Measurements from ENCODE around the gene ZNF407. TPM values are rescaled to one million over a fixed set of nuclear protein-coding genes. Genes with fewer than 3 reads are reported as not detected.

Gene ZNF407
- total RNA-seq, 1 donor from 2014 or later = 10.6 TPM

- no peak for DNase-seq
- Histone ChIP-seq H3K4me1 (peaks cover 11% of the 10 kb centered on the region), H3K4me3 (no peak overlapping the region), H3K9me3 (replicated peaks) (no peaks in the 10 kb centered on the region), H3K27me3 (ENCODE audit: low read depth) (no peaks in the 10 kb centered on the region), H3K36me3 (no peaks in the 10 kb centered on the region), H3K27ac (replicated peaks) (no peak overlapping the region)
- intact Hi-C loops (cut with micrococcal nuclease) = no loop called here
- TF ChIP-seq, protein P1, sequence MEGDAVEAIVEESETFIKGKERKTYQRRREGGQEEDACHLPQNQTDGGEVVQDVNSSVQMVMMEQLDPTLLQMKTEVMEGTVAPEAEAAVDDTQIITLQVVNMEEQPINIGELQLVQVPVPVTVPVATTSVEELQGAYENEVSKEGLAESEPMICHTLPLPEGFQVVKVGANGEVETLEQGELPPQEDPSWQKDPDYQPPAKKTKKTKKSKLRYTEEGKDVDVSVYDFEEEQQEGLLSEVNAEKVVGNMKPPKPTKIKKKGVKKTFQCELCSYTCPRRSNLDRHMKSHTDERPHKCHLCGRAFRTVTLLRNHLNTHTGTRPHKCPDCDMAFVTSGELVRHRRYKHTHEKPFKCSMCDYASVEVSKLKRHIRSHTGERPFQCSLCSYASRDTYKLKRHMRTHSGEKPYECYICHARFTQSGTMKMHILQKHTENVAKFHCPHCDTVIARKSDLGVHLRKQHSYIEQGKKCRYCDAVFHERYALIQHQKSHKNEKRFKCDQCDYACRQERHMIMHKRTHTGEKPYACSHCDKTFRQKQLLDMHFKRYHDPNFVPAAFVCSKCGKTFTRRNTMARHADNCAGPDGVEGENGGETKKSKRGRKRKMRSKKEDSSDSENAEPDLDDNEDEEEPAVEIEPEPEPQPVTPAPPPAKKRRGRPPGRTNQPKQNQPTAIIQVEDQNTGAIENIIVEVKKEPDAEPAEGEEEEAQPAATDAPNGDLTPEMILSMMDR (IDR thresholded peaks at IDR 0.05; ENCODE audit: borderline replicate concordance) = no peak
These were observed 435.8 kb downstream of the ZNF407 start for GRCh38 chr18:75033516-75033915.

GRCh38 chr18:75034937-75035336 is 437.3 kb downstream of the ZNF407 start:
- H3K27ac ChIP-seq (replicated peaks) = no peak overlapping the region
- H3K4me1 ChIP-seq = peaks cover 11% of the 10 kb centered on the region
- no peak overlapping the region for H3K4me3 ChIP-seq
- no peak for DNase-seq
- intact Hi-C loops (cut with micrococcal nuclease) = no loop called here
- no peaks in the 10 kb centered on the region for H3K36me3 ChIP-seq
- no peaks in the 10 kb centered on the region for H3K9me3 ChIP-seq (replicated peaks)
- TF ChIP-seq, protein P1 (IDR thresholded peaks at IDR 0.05; ENCODE audit: borderline replicate concordance) = no peak
- H3K27me3 ChIP-seq (ENCODE audit: low read depth) = no peaks in the 10 kb centered on the region

DNA sequence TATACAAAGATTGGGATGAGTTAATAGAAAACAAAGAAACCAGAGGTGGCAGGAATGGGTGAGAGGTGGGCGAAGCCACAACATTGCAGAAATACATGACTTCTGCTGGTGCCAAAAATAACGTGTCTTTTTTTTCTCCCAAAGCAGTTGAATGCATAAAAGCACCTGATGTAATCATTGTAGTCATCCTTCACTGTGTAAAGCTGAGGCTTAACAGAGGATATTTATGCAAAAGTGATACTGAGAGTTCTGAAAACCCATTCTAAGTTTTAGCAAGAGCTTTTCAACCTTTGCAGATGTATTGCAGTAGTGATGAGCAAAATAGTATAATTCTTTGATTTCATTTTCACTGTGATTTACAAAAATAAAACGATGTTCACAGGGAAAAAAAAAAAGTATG is 438.3 kb downstream of the ZNF407 start:
- no peak for DNase-seq
- no peak overlapping the region for H3K4me3 ChIP-seq
- H3K27ac ChIP-seq (replicated peaks) = no peak overlapping the region
- H3K36me3 ChIP-seq = no peaks in the 10 kb centered on the region
- TF ChIP-seq, protein P1 (IDR thresholded peaks at IDR 0.05; ENCODE audit: borderline replicate concordance) = no peak
- intact Hi-C loops (cut with micrococcal nuclease) = no loop called here
- no peaks in the 10 kb centered on the region for H3K27me3 ChIP-seq (ENCODE audit: low read depth)
- H3K9me3 ChIP-seq (replicated peaks) = no peaks in the 10 kb centered on the region
- H3K4me1 ChIP-seq = peaks cover 11% of the 10 kb centered on the region

GRCh38 chr18:75036917-75037688 is 439.4 kb downstream of the ZNF407 start:
- Histone ChIP-seq H3K27ac (replicated peaks) (no peak overlapping the region), H3K4me3 (no peak overlapping the region), H3K27me3 (ENCODE audit: low read depth) (no peaks in the 10 kb centered on the region), H3K36me3 (no peaks in the 10 kb centered on the region), H3K4me1 (peaks cover 11% of the 10 kb centered on the region), H3K9me3 (replicated peaks) (no peaks in the 10 kb centered on the region)
- intact Hi-C loops (cut with micrococcal nuclease) = no loop called here
- no peak for DNase-seq
- TF ChIP-seq, protein P1 (IDR thresholded peaks at IDR 0.05; ENCODE audit: borderline replicate concordance) = no peak

DNA sequence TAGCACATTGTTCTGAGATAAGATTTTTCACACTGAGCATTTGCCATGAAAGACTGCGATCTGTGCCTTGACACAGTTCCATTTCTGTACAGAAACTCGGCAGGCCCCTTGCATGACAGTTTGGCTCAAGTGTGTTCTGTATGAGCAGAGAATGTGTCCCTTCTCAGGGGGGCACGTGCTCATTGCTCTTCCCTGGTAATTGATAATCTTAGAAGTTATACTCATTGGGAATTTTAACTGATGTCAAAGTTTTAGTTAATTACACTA is 440.0 kb downstream of the ZNF407 start:
- H3K4me3 ChIP-seq = no peak overlapping the region
- H3K27me3 ChIP-seq (ENCODE audit: low read depth) = no peaks in the 10 kb centered on the region
- H3K4me1 ChIP-seq = peaks cover 11% of the 10 kb centered on the region
- intact Hi-C loops (cut with micrococcal nuclease) = no loop called here
- H3K27ac ChIP-seq (replicated peaks) = no peak overlapping the region
- no peaks in the 10 kb centered on the region for H3K36me3 ChIP-seq
- H3K9me3 ChIP-seq (replicated peaks) = no peaks in the 10 kb centered on the region
- no peak for DNase-seq
- TF ChIP-seq, protein P1 (IDR thresholded peaks at IDR 0.05; ENCODE audit: borderline replicate concordance) = no peak
